ENCODE measurements around the gene TTC27. TPM values are rescaled to one million over a fixed set of nuclear protein-coding genes. Genes with fewer than 3 reads are reported as not detected.

TTC27 gene
- total RNA-seq, 1 experiment from 2014 or later: 25.1 TPM

- ATAC-seq (no peak), DNase-seq (ENCODE audit: low spot score) (no peak)
- Mint-ChIP-seq H3K36me3 (no peaks in the 10 kb centered on the region), H3K27ac (no peak overlapping the region), H3K4me3 (no peak overlapping the region), H3K4me1 (peaks cover 20% of the 10 kb centered on the region), H3K27me3 (ENCODE audit: low read depth) (no peaks in the 10 kb centered on the region), H3K9me3 (peaks cover 6% of the 10 kb centered on the region; the same call in 1 of the 2 replicates)
- TF ChIP-seq NFE2L1 (CRISPR knock-in tag; IDR thresholded peaks at IDR 0.05): no peak
- TF ChIP-seq ZSCAN18 (CRISPR knock-in tag; IDR thresholded peaks at IDR 0.05): no peak
- no peak for TF ChIP-seq TEAD1 (CRISPR knock-in tag; IDR thresholded peaks at IDR 0.05)
- no peak for TF ChIP-seq CREM (CRISPR knock-in tag; IDR thresholded peaks at IDR 0.05)
- TF ChIP-seq NFATC4 (CRISPR knock-in tag; IDR thresholded peaks at IDR 0.05): no peak
- no peak for TF ChIP-seq SP1 (CRISPR knock-in tag; conservative IDR thresholded peaks at IDR 0.05)
- no peak for TF ChIP-seq GRHL2 (CRISPR knock-in tag; IDR thresholded peaks at IDR 0.05; ENCODE audit: insufficient replicate concordance, severe bottlenecking)
- no peak for TF ChIP-seq RORB (CRISPR knock-in tag; IDR thresholded peaks at IDR 0.05)
- TF ChIP-seq ERG (CRISPR knock-in tag; IDR thresholded peaks at IDR 0.05): no peak
- no peak for TF ChIP-seq EMX1 (CRISPR knock-in tag; IDR thresholded peaks at IDR 0.05)
- no peak for TF ChIP-seq TCF7 (CRISPR knock-in tag; IDR thresholded peaks at IDR 0.05; ENCODE audit: low read depth)
- TF ChIP-seq ZNF232 (CRISPR knock-in tag; IDR thresholded peaks at IDR 0.05): no peak
- TF ChIP-seq SOX15 (CRISPR knock-in tag; IDR thresholded peaks at IDR 0.05): no peak
- TF ChIP-seq NR2C2 (CRISPR knock-in tag; IDR thresholded peaks at IDR 0.05): no peak
- CTCF ChIA-PET: no interaction called here
- POLR2A ChIA-PET: no interaction called here
These were observed 225.0 kb downstream of the TTC27 start for GRCh38 chr2:32852856-32853255.

GRCh38 chr2:32856891-32857290 lies 229.0 kb downstream of the TTC27 start:
- TF ChIP-seq KAT7 (CRISPR knock-in tag; IDR thresholded peaks at IDR 0.05; ENCODE audit: borderline replicate concordance): no peak
- TF ChIP-seq PREB (CRISPR knock-in tag; IDR thresholded peaks at IDR 0.05; ENCODE audit: borderline replicate concordance): no peak
- no peak for TF ChIP-seq ATF3 (CRISPR knock-in tag; conservative IDR thresholded peaks at IDR 0.05)
- TF ChIP-seq OVOL2 (CRISPR knock-in tag; IDR thresholded peaks at IDR 0.05; ENCODE audit: borderline replicate concordance): no peak
- no peak for TF ChIP-seq ESRRA (CRISPR knock-in tag; IDR thresholded peaks at IDR 0.05; ENCODE audit: borderline replicate concordance)
- TF ChIP-seq PRRX2 (CRISPR knock-in tag; IDR thresholded peaks at IDR 0.05): no peak
- no peak for TF ChIP-seq IRF1 (CRISPR knock-in tag; IDR thresholded peaks at IDR 0.05)
- no peak for TF ChIP-seq ZNF138 (CRISPR knock-in tag; conservative IDR thresholded peaks at IDR 0.05)
- TF ChIP-seq TCF7 (CRISPR knock-in tag; IDR thresholded peaks at IDR 0.05; ENCODE audit: low read depth): no peak
- TF ChIP-seq STAT6 (CRISPR knock-in tag; conservative IDR thresholded peaks at IDR 0.05; ENCODE audit: low read depth): no peak
- TF ChIP-seq MYBL2 (CRISPR knock-in tag; IDR thresholded peaks at IDR 0.05): no peak
- no peak for TF ChIP-seq TP53 (CRISPR knock-in tag; IDR thresholded peaks at IDR 0.05)
- no peak for TF ChIP-seq ZNF219 (CRISPR knock-in tag; IDR thresholded peaks at IDR 0.05; ENCODE audit: borderline replicate concordance)
- no peak for TF ChIP-seq FOXP1 (CRISPR knock-in tag; IDR thresholded peaks at IDR 0.05; ENCODE audit: borderline replicate concordance)
- TF ChIP-seq SMAD3 (CRISPR knock-in tag; IDR thresholded peaks at IDR 0.05; ENCODE audit: borderline replicate concordance): no peak
- no peak for TF ChIP-seq MLX (CRISPR knock-in tag; IDR thresholded peaks at IDR 0.05)
- TF ChIP-seq ETV6 (CRISPR knock-in tag; IDR thresholded peaks at IDR 0.05): no peak
- no peak for TF ChIP-seq NR3C1 (CRISPR knock-in tag; conservative IDR thresholded peaks at IDR 0.05; ENCODE audit: low read depth)
- TF ChIP-seq EMX1 (CRISPR knock-in tag; IDR thresholded peaks at IDR 0.05): no peak

More at GRCh38 chr2:32856891-32857290, 229.0 kb downstream of the TTC27 start:
- Mint-ChIP-seq H3K36me3 (no peaks in the 10 kb centered on the region), H3K9me3 (no peaks in the 10 kb centered on the region), H3K4me1 (peaks cover 13% of the 10 kb centered on the region), H3K27ac (no peak overlapping the region), H3K4me3 (no peak overlapping the region), H3K27me3 (ENCODE audit: low read depth) (no peaks in the 10 kb centered on the region)
- POLR2A ChIA-PET: interaction anchor here (0.5 kb wide), 1 partner anchor 34 kb away, joined by 3 read pairs; no protein-coding TSS in a partner anchor
- DNase-seq (ENCODE audit: low spot score) (no peak), ATAC-seq (no peak)
- CTCF ChIA-PET: interaction anchor here (0.5 to 0.6 kb wide), 2 partner anchors 141 to 384 kb away, joined by 3 to 5 read pairs; no protein-coding TSS in a partner anchor

All from WTC11 (cell line).